SK-N-SH treated with all-trans-retinoic acid at 6 μM for 48 hours (cell line): ENCODE data around the gene TOP1.

Source experiments
- ATAC-seq: fragments of 200-7000 bp; cut with Tn5 transposase; 3 replicates; pipeline ENCODE4 v1.9.1; 2020; ENCODE audit warnings: mild to moderate bottlenecking, moderate library complexity
- BACH2 ChIP-seq: fragments of 250-450 bp; sonication (Bioruptor Pico); IDR thresholded peaks from 2 replicates; pipeline ENCODE4 v1.9.0; 2021; ENCODE audit warnings: mild to moderate bottlenecking, borderline replicate concordance
- CSDC2 ChIP-seq: fragments of 250-450 bp; sonication (Bioruptor Pico); IDR thresholded peaks from 2 replicates; pipeline ENCODE4 v1.5.0; 2020; ENCODE audit warnings: mild to moderate bottlenecking, moderate library complexity
- ESRRG ChIP-seq: fragments of 250-450 bp; sonication (Bioruptor Pico); IDR thresholded peaks from 2 replicates; pipeline ENCODE4 v1.6.1; 2021; ENCODE audit warnings: mild to moderate bottlenecking
- GLIS3 ChIP-seq: fragments of 250-450 bp; sonication (Bioruptor Pico); IDR thresholded peaks from 2 replicates; pipeline ENCODE4 v1.5.0; 2020; ENCODE audit warnings: mild to moderate bottlenecking, moderate library complexity
- ISL1 ChIP-seq: fragments of 250-450 bp; sonication (Bioruptor Pico); IDR thresholded peaks from 2 replicates; pipeline ENCODE4 v2.1.2; 2022; ENCODE audit warnings: mild to moderate bottlenecking, moderate library complexity
- OSR1 ChIP-seq: fragments of 250-450 bp; sonication (Bioruptor Pico); IDR thresholded peaks from 2 replicates; pipeline ENCODE4 v1.8.0; 2022; ENCODE audit warnings: moderate library complexity, mild to moderate bottlenecking, inconsistent platforms
- PATZ1 ChIP-seq: fragments of 250-450 bp; sonication (Bioruptor Pico); IDR thresholded peaks from 2 replicates; pipeline ENCODE4 v1.8.0; 2020; ENCODE audit warnings: mild to moderate bottlenecking, moderate library complexity, borderline replicate concordance
- PPARA ChIP-seq: fragments of 250-450 bp; sonication (Bioruptor Pico); IDR thresholded peaks from 2 replicates; pipeline ENCODE4 v1.5.0; 2020; ENCODE audit warnings: mild to moderate bottlenecking, borderline replicate concordance
- RARB ChIP-seq: fragments of 250-450 bp; sonication (Bioruptor Pico); IDR thresholded peaks from 2 replicates; pipeline ENCODE4 v1.8.0; 2021; ENCODE audit warnings: mild to moderate bottlenecking, moderate library complexity
- SNAI2 ChIP-seq: fragments of 250-450 bp; sonication (Bioruptor Pico); IDR thresholded peaks from 2 replicates; pipeline ENCODE4 v1.5.0; 2020; ENCODE audit warnings: mild to moderate bottlenecking, moderate library complexity
- TCF4 ChIP-seq: fragments of 250-450 bp; sonication (Bioruptor Pico); IDR thresholded peaks from 2 replicates; pipeline ENCODE4 v1.8.0; 2021; ENCODE audit warnings: mild to moderate bottlenecking, moderate library complexity, borderline replicate concordance
- TOX ChIP-seq: fragments of 250-450 bp; sonication (Bioruptor Pico); IDR thresholded peaks from 2 replicates; pipeline ENCODE4 v1.8.0; 2021; ENCODE audit warnings: mild to moderate bottlenecking, moderate library complexity, borderline replicate concordance
- TSHZ2 ChIP-seq: fragments of 250-450 bp; sonication (Bioruptor Pico); IDR thresholded peaks from 2 replicates; pipeline ENCODE4 v1.5.0; 2020; ENCODE audit warnings: mild to moderate bottlenecking, moderate library complexity
- ZC3H10 ChIP-seq: fragments of 250-450 bp; sonication (Bioruptor Pico); IDR thresholded peaks from 2 replicates; pipeline ENCODE4 v1.5.1; 2021; ENCODE audit warnings: mild to moderate bottlenecking, moderate library complexity
- ZFP3 ChIP-seq: fragments of 250-450 bp; sonication (Bioruptor Pico); IDR thresholded peaks from 2 replicates; pipeline ENCODE4 v1.5.0; 2020; ENCODE audit warnings: mild to moderate bottlenecking, moderate library complexity
- ZFP30 ChIP-seq: fragments of 450-650 bp; formaldehyde crosslinking; IDR thresholded peaks from 2 replicates; pipeline ENCODE4 v1.5.0; 2022; ENCODE audit warnings: mild to moderate bottlenecking, moderate library complexity
- ZNF565 ChIP-seq: fragments of 450-650 bp; formaldehyde crosslinking; conservative IDR thresholded peaks from 2 replicates; pipeline ENCODE4 v1.5.0; 2020; ENCODE audit warnings: low read depth, mild to moderate bottlenecking, moderate library complexity
- ZNF70 ChIP-seq: fragments of 450-650 bp; formaldehyde crosslinking; IDR thresholded peaks from 2 replicates; pipeline ENCODE4 v1.5.0; 2020; ENCODE audit warnings: mild to moderate bottlenecking, moderate library complexity
- ZNF8 ChIP-seq: fragments of 450-650 bp; formaldehyde crosslinking; IDR thresholded peaks from 2 replicates; pipeline ENCODE4 v1.5.0; 2020; ENCODE audit warnings: mild to moderate bottlenecking, moderate library complexity
- TF ChIP-seq, protein P1 (sequence below): fragments of 250-450 bp; sonication (Bioruptor Pico); IDR thresholded peaks from 2 replicates; pipeline ENCODE4 v1.5.1; 2020; ENCODE audit warnings: low read depth, mild to moderate bottlenecking, moderate library complexity

Gene TOP1

GRCh38 chr20:41170386-41171105 lies 141.9 kb downstream of the TOP1 start:
- no peak for ATAC-seq
- TF ChIP-seq, protein P1, sequence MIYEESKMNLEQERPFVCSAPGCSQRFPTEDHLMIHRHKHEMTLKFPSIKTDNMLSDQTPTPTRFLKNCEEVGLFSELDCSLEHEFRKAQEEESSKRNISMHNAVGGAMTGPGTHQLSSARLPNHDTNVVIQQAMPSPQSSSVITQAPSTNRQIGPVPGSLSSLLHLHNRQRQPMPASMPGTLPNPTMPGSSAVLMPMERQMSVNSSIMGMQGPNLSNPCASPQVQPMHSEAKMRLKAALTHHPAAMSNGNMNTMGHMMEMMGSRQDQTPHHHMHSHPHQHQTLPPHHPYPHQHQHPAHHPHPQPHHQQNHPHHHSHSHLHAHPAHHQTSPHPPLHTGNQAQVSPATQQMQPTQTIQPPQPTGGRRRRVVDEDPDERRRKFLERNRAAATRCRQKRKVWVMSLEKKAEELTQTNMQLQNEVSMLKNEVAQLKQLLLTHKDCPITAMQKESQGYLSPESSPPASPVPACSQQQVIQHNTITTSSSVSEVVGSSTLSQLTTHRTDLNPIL = no peak
- no peak for TF ChIP-seq ZFP3 (CRISPR knock-in tag)
- no peak for TF ChIP-seq ZFP30 (CRISPR knock-in tag)
- no peak for TF ChIP-seq GLIS3 (CRISPR knock-in tag)
- TF ChIP-seq ZNF565 (CRISPR knock-in tag) = no peak
- no peak for TF ChIP-seq ZC3H10
- no peak for TF ChIP-seq PATZ1 (CRISPR knock-in tag)
- TF ChIP-seq ESRRG (CRISPR knock-in tag) = no peak
- TF ChIP-seq BACH2 = no peak

DNA sequence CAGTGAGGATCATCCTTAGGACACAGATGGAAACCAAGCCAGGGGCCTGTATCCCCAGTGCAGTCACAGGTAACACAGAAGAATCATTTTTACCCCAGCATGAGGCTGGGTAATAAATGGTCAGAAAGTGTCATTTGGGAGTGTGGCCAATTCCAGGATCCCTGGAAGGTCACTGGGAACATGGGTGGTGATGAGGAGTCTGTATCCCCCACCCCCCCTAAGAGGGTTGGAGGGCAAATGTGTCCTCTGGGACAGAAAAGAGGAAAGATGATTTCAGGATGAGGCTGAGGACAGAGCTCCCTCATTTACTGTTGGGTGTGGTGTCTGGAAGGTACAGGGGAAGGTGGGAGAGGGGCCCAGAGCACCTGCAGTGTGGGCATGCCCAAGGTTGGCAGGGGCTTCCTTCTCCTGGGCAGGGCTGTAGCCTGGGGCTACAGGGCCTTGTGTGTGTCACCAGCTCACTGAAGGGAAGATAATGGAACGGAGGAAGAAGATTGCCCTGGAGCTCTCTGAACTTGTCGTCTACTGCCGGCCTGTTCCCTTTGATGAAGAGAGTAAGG lies 143.2 kb downstream of the TOP1 start:
- ATAC-seq = no peak
- TF ChIP-seq TCF4 (CRISPR knock-in tag) (no peak), OSR1 (CRISPR knock-in tag) (no peak), TSHZ2 (no peak), ZNF70 (CRISPR knock-in tag) (no peak), ZC3H10 (no peak), ZNF8 (CRISPR knock-in tag) (no peak), PATZ1 (CRISPR knock-in tag) (no peak), ZFP30 (CRISPR knock-in tag) (no peak), GLIS3 (CRISPR knock-in tag) (no peak), ESRRG (CRISPR knock-in tag) (no peak), SNAI2 (no peak), ZFP3 (CRISPR knock-in tag) (no peak), PPARA (CRISPR knock-in tag) (no peak), TOX (CRISPR knock-in tag) (no peak), BACH2 (no peak), ISL1 (CRISPR knock-in tag) (no peak), CSDC2 (CRISPR knock-in tag) (no peak), ZNF565 (CRISPR knock-in tag) (no peak), RARB (CRISPR knock-in tag) (no peak)
- TF ChIP-seq, protein P1 = no peak
